Astrocyte (in vitro differentiated cells and primary cell): ENCODE data around the gene KLHL33.

ENCODE experiments used
- CTCF ChIP-seq: IDR thresholded peaks from 2 replicates; pipeline ENCODE4 v1.5.1; 2011; ENCODE audit warnings: low read depth, mild to moderate bottlenecking, inconsistent platforms, low read length, moderate library complexity; ENCODE audit not compliant: insufficient read depth
- EZH2 ChIP-seq: IDR thresholded peaks from 2 replicates; pipeline ENCODE4 v1.6.1; 2012; ENCODE audit warnings: mild to moderate bottlenecking, low read length, inconsistent platforms; ENCODE audit not compliant: insufficient read depth

GRCh38 chr14:20381341-20381740, 54.6 kb downstream of the KLHL33 start:
- no peak for TF ChIP-seq EZH2
- no peak for TF ChIP-seq CTCF
